Tibial artery (tissue), 4 donors: ENCODE data around the gene BANF1.

Experiments used
- DNase-seq, 2 donors: peaks; one replicate each; pipeline ENCODE4 v3.0.0-alpha.2; 2019
- H3K27ac ChIP-seq, 2 donors: fragments of 200-600 bp; sonication (generic) in 1 of 2; 1 replicate in 1 of 2; 2 replicates in 1 of 2; pipeline ENCODE4 v1.5.1; 2018 to 2019; ENCODE audit warnings: mild to moderate bottlenecking in 1 of 2
- H3K27me3 ChIP-seq, 2 donors: fragments of 200-600 bp; sonication (generic) in 1 of 2; one replicate each; pipeline versions ENCODE4 v1.5.1 to v1.6.0; 2016 to 2019
- H3K36me3 ChIP-seq, 3 donors: fragments of 200-600 bp; sonication (generic) in 2 of 3; one replicate each; pipeline ENCODE4 v1.5.1; 2016 to 2019; ENCODE audit warnings: mild to moderate bottlenecking in 2 of 3
- H3K4me1 ChIP-seq, 4 donors: fragments of 200-600 bp; sonication (generic) in 2 of 4; 1 replicate in 3 of 4; 2 replicates in 1 of 4; pipeline ENCODE4 v1.5.1; 2016 to 2019
- H3K4me3 ChIP-seq, 2 donors: fragments of 200-600 bp; sonication (generic) in 1 of 2; 1 replicate in 1 of 2; 2 replicates in 1 of 2; pipeline ENCODE4 v1.5.1; 2018 to 2019; ENCODE audit warnings: mild to moderate bottlenecking in 2 of 2
- H3K9me3 ChIP-seq, 3 donors: fragments of 200-600 bp; sonication (generic) in 1 of 3; one replicate each; pipeline ENCODE4 v1.5.1; 2016 to 2019
- intact Hi-C: fragments of 100-400 bp; cut with DNase I; formaldehyde crosslinking; loops from one replicate; pipeline ENCODE4 v1.15.0; 2023; ENCODE audit warnings: low total_unique reads
- TF ChIP-seq, protein P1 (sequence below), 2 experiments: fragments of 200-600 bp in 1 of 2; fragments of 450-650 bp in 1 of 2; IDR thresholded peaks; one replicate each; pipeline ENCODE4 v1.5.1; 2017 to 2019; ENCODE audit warnings: antibody characterized with exemption in 2 of 2, mild to moderate bottlenecking in 1 of 2, moderate library complexity in 1 of 2

BANF1 gene

DNA sequence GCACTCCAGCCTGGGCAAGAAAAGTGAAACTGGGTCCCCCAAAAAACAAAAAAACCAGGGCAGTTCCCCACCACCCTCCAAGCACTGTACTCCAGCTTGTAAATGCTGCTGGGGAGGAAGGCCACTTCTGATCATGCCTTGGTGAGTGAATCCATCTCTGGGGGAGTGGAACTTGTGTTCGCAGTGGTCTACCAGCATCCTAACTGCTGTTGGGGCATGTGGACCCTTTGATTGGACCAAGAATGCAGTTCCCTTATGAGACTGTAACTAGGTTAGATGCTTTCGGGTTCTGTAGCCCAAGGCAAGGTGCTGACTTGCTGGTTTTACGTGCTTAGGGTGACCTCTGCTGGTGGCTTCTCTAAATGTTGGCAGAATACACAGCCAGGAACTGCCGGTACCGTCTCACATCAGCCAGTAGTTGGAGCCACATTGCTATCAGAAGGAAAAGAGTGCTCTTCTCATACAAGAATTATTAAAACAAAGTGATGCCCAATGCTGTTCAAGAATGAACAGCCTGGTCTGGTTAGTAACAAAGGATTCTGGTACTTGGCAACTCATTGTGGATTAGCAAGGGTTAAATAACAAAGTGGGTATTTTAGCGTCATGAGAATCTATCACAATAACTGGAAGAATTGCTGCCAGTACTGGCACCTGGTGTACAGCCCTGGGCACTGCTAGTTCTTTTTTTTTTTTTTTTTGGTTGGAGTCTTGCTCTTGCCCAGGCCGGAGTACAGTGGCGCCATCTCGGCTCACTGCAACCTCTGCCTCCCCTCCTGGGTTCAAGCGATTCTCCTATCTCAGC, 13.3 kb upstream of the BANF1 start:
- peaks cover 0 to 17% (median 0%) of the 10 kb centered on the region in 4 donors for H3K4me1 ChIP-seq
- intact Hi-C loops = loop anchor here (2.0 to 10.0 kb wide), 3 partner anchors 33 to 284 kb away; no protein-coding TSS in a partner anchor
- peak; percentile 93 to 95 for DNase-seq
- no peak overlapping the region for H3K4me3 ChIP-seq
- no peaks in the 10 kb centered on the region for H3K9me3 ChIP-seq
- peak overlapping the region in 1 of 2 donors; percentile 46 for H3K27ac ChIP-seq
- H3K27me3 ChIP-seq = no peaks in the 10 kb centered on the region
- TF ChIP-seq, protein P1, sequence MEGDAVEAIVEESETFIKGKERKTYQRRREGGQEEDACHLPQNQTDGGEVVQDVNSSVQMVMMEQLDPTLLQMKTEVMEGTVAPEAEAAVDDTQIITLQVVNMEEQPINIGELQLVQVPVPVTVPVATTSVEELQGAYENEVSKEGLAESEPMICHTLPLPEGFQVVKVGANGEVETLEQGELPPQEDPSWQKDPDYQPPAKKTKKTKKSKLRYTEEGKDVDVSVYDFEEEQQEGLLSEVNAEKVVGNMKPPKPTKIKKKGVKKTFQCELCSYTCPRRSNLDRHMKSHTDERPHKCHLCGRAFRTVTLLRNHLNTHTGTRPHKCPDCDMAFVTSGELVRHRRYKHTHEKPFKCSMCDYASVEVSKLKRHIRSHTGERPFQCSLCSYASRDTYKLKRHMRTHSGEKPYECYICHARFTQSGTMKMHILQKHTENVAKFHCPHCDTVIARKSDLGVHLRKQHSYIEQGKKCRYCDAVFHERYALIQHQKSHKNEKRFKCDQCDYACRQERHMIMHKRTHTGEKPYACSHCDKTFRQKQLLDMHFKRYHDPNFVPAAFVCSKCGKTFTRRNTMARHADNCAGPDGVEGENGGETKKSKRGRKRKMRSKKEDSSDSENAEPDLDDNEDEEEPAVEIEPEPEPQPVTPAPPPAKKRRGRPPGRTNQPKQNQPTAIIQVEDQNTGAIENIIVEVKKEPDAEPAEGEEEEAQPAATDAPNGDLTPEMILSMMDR (IDR thresholded peaks at IDR 0.05) = peak; percentile 90 to 99
- H3K36me3 ChIP-seq = peaks cover 0 to 2% (median 0%) of the 10 kb centered on the region in 3 donors

DNA sequence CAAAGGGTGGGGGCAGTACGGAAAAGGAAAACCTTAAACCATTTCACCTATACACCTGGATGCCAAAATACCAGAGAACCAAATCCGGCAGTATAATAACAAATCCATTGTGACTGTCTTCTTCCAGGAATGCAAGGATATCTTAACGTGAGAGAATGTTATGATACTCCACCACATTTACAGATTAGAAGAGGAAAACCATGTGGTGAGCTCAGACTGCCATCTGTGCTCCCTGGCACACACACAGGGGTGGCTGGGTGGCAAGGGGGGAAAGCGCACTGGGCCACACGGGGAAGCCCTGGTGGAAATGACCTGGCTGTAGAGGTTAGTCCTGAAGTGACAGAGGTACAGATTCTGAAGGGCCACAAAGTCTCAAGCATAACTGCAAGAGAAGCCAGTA, 10.2 kb upstream of the BANF1 start:
- H3K36me3 ChIP-seq = peaks cover 1 to 9% (median 4%) of the 10 kb centered on the region in 3 donors

DNA sequence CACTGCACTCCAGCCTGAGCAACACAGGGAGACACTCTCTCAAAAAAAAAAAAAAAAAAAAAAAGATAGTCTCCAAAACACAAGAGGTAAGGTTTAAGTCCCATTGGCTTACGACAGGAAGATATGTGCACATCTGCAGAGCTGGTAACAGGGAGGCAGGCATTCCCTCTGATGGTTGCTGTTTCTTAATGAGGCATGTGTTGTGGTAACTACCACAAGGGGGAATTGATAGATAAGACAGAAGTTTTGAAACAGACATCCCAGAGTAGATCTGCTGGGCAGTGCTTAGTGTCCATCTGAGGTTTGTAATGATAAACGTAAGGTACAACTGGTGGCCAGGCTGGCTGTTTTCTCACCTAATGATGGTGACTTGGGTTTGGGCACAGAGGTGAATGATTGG, 5.0 kb upstream of the BANF1 start:
- no peaks in the 10 kb centered on the region for H3K27me3 ChIP-seq
- peaks cover 31 to 42% (median 37%) of the 10 kb centered on the region in 3 donors for H3K36me3 ChIP-seq
- H3K27ac ChIP-seq = no peak overlapping the region
- DNase-seq = no peak
- H3K4me1 ChIP-seq = peaks cover 0 to 21% (median 12%) of the 10 kb centered on the region in 4 donors
- no peaks in the 10 kb centered on the region for H3K9me3 ChIP-seq
- intact Hi-C loops = no loop called here
- TF ChIP-seq, protein P1 (IDR thresholded peaks at IDR 0.05) = no peak
- H3K4me3 ChIP-seq = no peak overlapping the region

More for the DNA sequence above, 10.2 kb upstream of the BANF1 start:
- DNase-seq = no peak
- no peaks in the 10 kb centered on the region for H3K4me1 ChIP-seq
- H3K27ac ChIP-seq = no peak overlapping the region
- no peaks in the 10 kb centered on the region for H3K9me3 ChIP-seq
- H3K4me3 ChIP-seq = no peak overlapping the region
- intact Hi-C loops = no loop called here
- H3K27me3 ChIP-seq = no peaks in the 10 kb centered on the region
- TF ChIP-seq, protein P1 (IDR thresholded peaks at IDR 0.05) = no peak

DNA sequence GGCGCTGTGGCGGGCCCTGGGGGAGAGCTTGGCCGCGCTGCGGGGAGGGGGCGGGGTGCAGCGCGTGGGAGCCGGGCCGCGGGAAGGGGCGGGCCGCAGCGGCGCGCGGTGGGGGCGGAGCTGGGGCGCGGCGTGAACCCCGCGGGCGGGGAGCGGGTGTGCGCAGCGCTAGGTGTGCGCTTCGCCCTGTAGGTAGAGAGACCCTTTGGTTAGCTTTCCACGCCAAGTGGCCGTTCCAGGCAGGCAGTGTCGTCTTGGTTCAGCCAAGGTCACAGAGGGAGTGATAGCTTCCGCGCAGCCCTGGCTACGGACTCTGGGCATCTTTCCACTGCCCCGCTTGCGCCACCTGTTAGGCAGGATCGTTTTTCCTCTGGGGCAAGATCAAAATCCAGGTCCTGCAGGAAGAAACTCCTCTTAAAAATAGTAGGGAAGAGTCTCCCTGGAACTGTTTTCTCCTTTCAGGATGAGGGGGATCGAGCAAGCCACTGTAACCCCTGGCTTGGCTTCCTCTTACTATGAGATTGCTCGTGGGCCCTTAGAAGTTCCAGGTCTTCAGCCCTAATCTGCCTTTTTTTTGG, 434 bp downstream of the BANF1 start:
- H3K27me3 ChIP-seq = no peaks in the 10 kb centered on the region
- H3K27ac ChIP-seq = peak overlapping the region; percentile 87 to 93
- no peaks in the 10 kb centered on the region for H3K9me3 ChIP-seq
- peak overlapping the region; percentile 83 to 84 for H3K4me3 ChIP-seq
- TF ChIP-seq, protein P1 (IDR thresholded peaks at IDR 0.05) = no peak
- H3K36me3 ChIP-seq = peaks cover 32 to 59% (median 41%) of the 10 kb centered on the region in 3 donors
- peaks cover 0 to 33% (median 21%) of the 10 kb centered on the region in 4 donors for H3K4me1 ChIP-seq
- intact Hi-C loops = loop anchor here (5.0 kb wide), 1 partner anchor 40 kb away; the partner anchor contains the start of gene SART1
- peak; percentile 48 to 80 for DNase-seq

DNA sequence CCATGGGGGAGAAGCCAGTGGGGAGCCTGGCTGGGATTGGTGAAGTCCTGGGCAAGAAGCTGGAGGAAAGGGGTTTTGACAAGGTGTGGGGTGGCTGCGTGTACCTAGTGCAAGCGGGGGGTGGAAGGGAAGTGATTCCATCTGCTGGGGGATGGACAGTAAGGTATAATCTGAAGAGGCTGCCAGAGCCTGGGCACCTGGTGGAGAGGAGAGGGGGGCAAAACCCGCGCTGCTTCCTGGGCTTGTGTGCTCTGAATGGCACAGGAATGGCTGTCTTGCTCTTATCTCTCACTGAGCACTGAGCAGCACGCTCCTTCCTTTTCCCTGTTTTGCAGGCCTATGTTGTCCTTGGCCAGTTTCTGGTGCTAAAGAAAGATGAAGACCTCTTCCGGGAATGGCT, 988 bp downstream of the BANF1 start:
- Histone ChIP-seq H3K27me3 (no peaks in the 10 kb centered on the region), H3K36me3 (peaks cover 26 to 53% (median 35%) of the 10 kb centered on the region in 3 donors), H3K4me1 (peaks cover 0 to 33% (median 21%) of the 10 kb centered on the region in 4 donors), H3K9me3 (no peaks in the 10 kb centered on the region), H3K4me3 (peak overlapping the region; percentile 83 to 84), H3K27ac (peak overlapping the region; percentile 87 to 93)
- TF ChIP-seq, protein P1 (IDR thresholded peaks at IDR 0.05) = no peak
- intact Hi-C loops = loop anchor here (5.0 kb wide), 1 partner anchor 41 kb away; the partner anchor contains the start of gene SART1
- no peak for DNase-seq
